ENCODE data around the gene VAC14.

VAC14 gene

GRCh38 chr16:70740914-70741782 lies 59.8 kb downstream of the VAC14 start:
- no peak for DNase-seq

- DNase-seq, result no peak
These were observed 60.6 kb downstream of the VAC14 start for GRCh38 chr16:70740174-70740913.

GRCh38 chr16:70739389-70739788 lies 61.6 kb downstream of the VAC14 start:
- DNase-seq, result no peak

GRCh38 chr16:70738083-70738977 lies 62.6 kb downstream of the VAC14 start:
- DNase-seq, result peak; percentile 56

- no peak for DNase-seq
These were observed 63.4 kb downstream of the VAC14 start for GRCh38 chr16:70737377-70738082.

- no peak for DNase-seq
These were observed 64.2 kb downstream of the VAC14 start for GRCh38 chr16:70736465-70737376.

- DNase-seq, result no peak
These were observed 65.6 kb downstream of the VAC14 start for GRCh38 chr16:70735141-70735979.

GRCh38 chr16:70734522-70735095 lies 66.3 kb downstream of the VAC14 start:
- DNase-seq, result no peak

- DNase-seq, result peak; percentile 79
These were observed 70.0 kb downstream of the VAC14 start for GRCh38 chr16:70730944-70731343.

- DNase-seq, result peak; percentile 91
These were observed 70.9 kb downstream of the VAC14 start for GRCh38 chr16:70730031-70730430.

GRCh38 chr16:70729292-70729691 lies 71.7 kb downstream of the VAC14 start:
- DNase-seq, result no peak

- DNase-seq, result no peak
These were observed 72.8 kb downstream of the VAC14 start for GRCh38 chr16:70728150-70728549.

GRCh38 chr16:70726892-70727361 lies 74.0 kb downstream of the VAC14 start:
- no peak for DNase-seq

GRCh38 chr16:70725912-70726828 lies 74.8 kb downstream of the VAC14 start:
- DNase-seq, result no peak

GRCh38 chr16:70725024-70725911 lies 75.7 kb downstream of the VAC14 start:
- DNase-seq, result no peak

GRCh38 chr16:70724146-70725023 lies 76.6 kb downstream of the VAC14 start:
- no peak for DNase-seq

- no peak for DNase-seq
These were observed 77.2 kb downstream of the VAC14 start for GRCh38 chr16:70723740-70724145.
